K562 (cell line): Measurements from ENCODE around the gene KATNAL2. TPM values are rescaled to one million over a fixed set of nuclear protein-coding genes. Genes with fewer than 3 reads are reported as not detected.
A peak's percentile ranks its signal among the peaks of the same experiment; 100 is the strongest.

Source experiments
- CTBP1 ChIP-seq: fragments of 450-650 bp; IDR thresholded peaks from 2 replicates; pipeline ENCODE4 v1.6.1; 2016; ENCODE audit warnings: borderline replicate concordance
- FOXK2 ChIP-seq, 2 experiments: fragments of 450-650 bp; IDR thresholded peaks in 1 of 2; conservative IDR thresholded peaks in 1 of 2; 2 replicates each; pipeline ENCODE4 v1.6.1; 2016; ENCODE audit warnings: low read depth in 2 of 2, mild to moderate bottlenecking in 1 of 2
- IRF2 ChIP-seq: sonication (generic); formaldehyde crosslinking; IDR thresholded peaks from 2 replicates; pipeline ENCODE4 v1.8.1; 2022; ENCODE audit warnings: mild to moderate bottlenecking, missing genetic modification reagents
- MCM7 ChIP-seq, 2 experiments: fragments of 450-650 bp; IDR thresholded peaks; 2 replicates each; pipeline ENCODE4 v1.6.1; 2016 to 2018
- MTF1 ChIP-seq: fragments of 250-450 bp; sonication (Bioruptor Pico); IDR thresholded peaks from 2 replicates; pipeline ENCODE4 v1.9.0; 2021; ENCODE audit warnings: moderate library complexity, mild to moderate bottlenecking, inconsistent platforms, borderline replicate concordance
- POLR2AphosphoS2 ChIP-seq: IDR thresholded peaks from 2 replicates; pipeline ENCODE4 v1.6.1; 2012; ENCODE audit warnings: low read length, improper control_type of control experiment
- POLR2G ChIP-seq: fragments of 200-400 bp; formaldehyde crosslinking; IDR thresholded peaks from 2 replicates; pipeline ENCODE4 v1.6.1; 2017; ENCODE audit warnings: low read depth, mild to moderate bottlenecking, antibody characterized with exemption, low read length, moderate library complexity
- SRF ChIP-seq, 2 experiments: fragments of 250-450, 450-650 bp in 1 of 2; sonication (Bioruptor Pico) in 1 of 2; sonication (generic) in 1 of 2; formaldehyde crosslinking; IDR thresholded peaks; 2 replicates each; pipeline versions ENCODE4 v1.5.0 to v1.5.1; 2020 to 2022; ENCODE audit warnings: mild to moderate bottlenecking in 1 of 2, missing genetic modification reagents in 1 of 2
- SRSF1 ChIP-seq: fragments of 200-400 bp; formaldehyde crosslinking; IDR thresholded peaks from 2 replicates; pipeline ENCODE4 v1.6.1; 2017; ENCODE audit warnings: mild to moderate bottlenecking, low read depth, low read length, moderate library complexity
- ZNF12 ChIP-seq: sonication (generic); formaldehyde crosslinking; IDR thresholded peaks from 2 replicates; pipeline ENCODE4 v1.4.0; 2020; ENCODE audit warnings: mild to moderate bottlenecking, missing genetic modification reagents
- ZNF174 ChIP-seq: fragments of 250-450 bp; sonication (Bioruptor Pico); IDR thresholded peaks from 2 replicates; pipeline ENCODE4 v1.4.0; 2020; ENCODE audit warnings: mild to moderate bottlenecking
- ZNF232 ChIP-seq: sonication (generic); formaldehyde crosslinking; IDR thresholded peaks from 2 replicates; pipeline ENCODE4 v1.8.0; 2022; ENCODE audit warnings: mild to moderate bottlenecking, missing genetic modification reagents
- ZNF263 ChIP-seq: sonication (generic); formaldehyde crosslinking; IDR thresholded peaks from 2 replicates; pipeline ENCODE4 v1.8.0; 2022; ENCODE audit warnings: mild to moderate bottlenecking, missing genetic modification reagents, borderline replicate concordance
- ZNF431 ChIP-seq: sonication (generic); formaldehyde crosslinking; IDR thresholded peaks from 2 replicates; pipeline ENCODE4 v1.8.0; 2022; ENCODE audit warnings: mild to moderate bottlenecking, missing genetic modification reagents
- ZNF584 ChIP-seq: fragments of 200-800 bp; sonication (Bioruptor generic); IDR thresholded peaks from 2 replicates; pipeline ENCODE4 v1.6.1; 2016; ENCODE audit warnings: low read depth, mild to moderate bottlenecking, missing genetic modification characterization, missing compliant biosample characterization
- ZNF79 ChIP-seq: fragments of 250-450 bp; sonication (Bioruptor Pico); IDR thresholded peaks from 2 replicates; pipeline ENCODE4 v1.4.0; 2020; ENCODE audit warnings: low read depth, mild to moderate bottlenecking, moderate library complexity
- polyA plus RNA-seq, 8 experiments: library from polyadenylated mRNA; depleted of rRNA in 4 of 8; stranded (reverse) in 5 of 8; unstranded in 3 of 8; fragments of >200 nt; fragmentation: Nextera tagmentation in 2 of 8; fragmentation: Illumina TruSeq in 1 of 8; extraction: Ambion mirVana in 2 of 8; extraction: Trizol in 1 of 8; gene quantifications; 2 replicates each; pipeline versions ENCODE4 v1.2.1 to v1.2.3, GENCODE V29; 2011 to 2014; ENCODE audit warnings: inconsistent platforms in 1 of 8, missing spikeins in 1 of 8
- total RNA-seq, 7 experiments: library from RNA; depleted of rRNA in 6 of 7; stranded (reverse); fragments of >200 nt in 6 of 7; fragmentation: Illumina TruSeq in 2 of 7; extraction: Trizol in 2 of 7; gene quantifications; 2 replicates each; pipeline versions ENCODE4 v1.2.1 to v1.2.3, GENCODE V29; 2011 to 2021; ENCODE audit warnings: low replicate concordance in 1 of 7
- TF ChIP-seq, protein P1 (sequence below): fragments of 450-650 bp; formaldehyde crosslinking; IDR thresholded peaks from 2 replicates; pipeline ENCODE4 v1.4.0; 2022; ENCODE audit warnings: mild to moderate bottlenecking, moderate library complexity
- TF ChIP-seq, protein P2 (sequence below), 2 experiments: fragments of 150-350 bp in 1 of 2; IDR thresholded peaks; 2 replicates each; pipeline ENCODE4 v1.6.1; 2012 to 2016; ENCODE audit warnings: low read depth in 2 of 2, low read length in 2 of 2, mild to moderate bottlenecking in 1 of 2, moderate library complexity in 1 of 2
- TF ChIP-seq, protein P3 (sequence below), 3 experiments: fragments of 200-800 bp in 1 of 3; sonication (Bioruptor generic) in 1 of 3; sonication (generic) in 1 of 3; formaldehyde crosslinking in 1 of 3; IDR thresholded peaks; 2 replicates each; pipeline versions ENCODE4 v1.6.1 to v1.8.0; 2016 to 2022; ENCODE audit warnings: mild to moderate bottlenecking in 2 of 3, missing compliant biosample characterization in 2 of 3, missing genetic modification characterization in 2 of 3, missing genetic modification reagents in 1 of 3

KATNAL2 gene
- total and polyA plus RNA-seq, 9 of the 15 experiments (the other 6 are each of a cell fraction or from before 2014, with no cell fraction given), result 0.08 to 1.2 (median 0.48) TPM

DNA sequence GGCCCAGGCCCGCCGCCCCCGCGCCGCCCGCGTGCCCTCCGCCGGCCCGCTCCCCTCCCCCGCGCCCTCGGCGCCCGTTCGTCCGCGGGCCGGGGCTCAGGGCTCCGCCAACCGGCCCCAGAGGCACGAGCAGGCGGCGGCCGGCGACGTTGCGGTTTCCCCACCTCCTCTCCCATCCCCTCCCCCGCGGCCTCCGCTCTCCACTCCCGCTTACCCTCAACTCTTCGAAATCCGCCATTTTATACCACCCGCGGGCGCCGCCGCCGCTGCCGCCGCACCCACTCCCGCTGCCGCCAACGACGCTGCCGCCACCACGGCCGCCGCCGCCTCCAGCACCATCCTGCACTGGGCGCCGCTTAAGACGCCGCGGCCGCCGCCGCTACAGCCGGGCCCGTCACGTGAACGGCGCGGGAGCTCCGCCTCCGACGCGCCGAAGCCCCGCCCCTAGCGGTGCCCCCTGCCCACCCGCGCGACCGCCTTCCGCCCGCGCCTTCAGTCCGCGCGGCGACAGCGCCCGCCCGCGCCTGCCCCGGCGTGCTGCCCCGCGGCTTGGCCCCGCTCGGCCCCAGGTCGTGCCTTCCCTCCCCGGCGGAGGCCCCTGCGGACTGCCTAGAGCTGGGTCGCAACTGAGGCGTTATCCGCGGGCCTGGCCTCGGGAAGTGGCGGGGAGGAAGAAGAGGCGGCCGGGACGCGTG is at the start of gene KATNAL2, which contains the start of gene PIAS2 (continued):
- TF ChIP-seq ZNF174 (CRISPR knock-in tag), result no peak
- TF ChIP-seq ZNF584, result no peak
- no peak for TF ChIP-seq SRSF1
- TF ChIP-seq POLR2G, result peak; percentile 96
- TF ChIP-seq CTBP1, result peak; percentile 55
- no peak for TF ChIP-seq MTF1
- TF ChIP-seq, protein P1, sequence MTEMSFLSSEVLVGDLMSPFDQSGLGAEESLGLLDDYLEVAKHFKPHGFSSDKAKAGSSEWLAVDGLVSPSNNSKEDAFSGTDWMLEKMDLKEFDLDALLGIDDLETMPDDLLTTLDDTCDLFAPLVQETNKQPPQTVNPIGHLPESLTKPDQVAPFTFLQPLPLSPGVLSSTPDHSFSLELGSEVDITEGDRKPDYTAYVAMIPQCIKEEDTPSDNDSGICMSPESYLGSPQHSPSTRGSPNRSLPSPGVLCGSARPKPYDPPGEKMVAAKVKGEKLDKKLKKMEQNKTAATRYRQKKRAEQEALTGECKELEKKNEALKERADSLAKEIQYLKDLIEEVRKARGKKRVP (CRISPR knock-in tag), result no peak
- TF ChIP-seq ZNF431 (CRISPR knock-in tag), result no peak
- TF ChIP-seq IRF2 (CRISPR knock-in tag), result no peak
- TF ChIP-seq POLR2AphosphoS2, result no peak
- TF ChIP-seq SRF (CRISPR knock-in tag; IDR thresholded peaks at IDR 0.05), result no peak
- no peak for TF ChIP-seq FOXK2 (conservative IDR thresholded peaks at IDR 0.05 in 1 of 2, IDR thresholded peaks at IDR 0.05 in 1 of 2; ENCODE audit: low read depth in 2 of 2)
- TF ChIP-seq, protein P2, sequence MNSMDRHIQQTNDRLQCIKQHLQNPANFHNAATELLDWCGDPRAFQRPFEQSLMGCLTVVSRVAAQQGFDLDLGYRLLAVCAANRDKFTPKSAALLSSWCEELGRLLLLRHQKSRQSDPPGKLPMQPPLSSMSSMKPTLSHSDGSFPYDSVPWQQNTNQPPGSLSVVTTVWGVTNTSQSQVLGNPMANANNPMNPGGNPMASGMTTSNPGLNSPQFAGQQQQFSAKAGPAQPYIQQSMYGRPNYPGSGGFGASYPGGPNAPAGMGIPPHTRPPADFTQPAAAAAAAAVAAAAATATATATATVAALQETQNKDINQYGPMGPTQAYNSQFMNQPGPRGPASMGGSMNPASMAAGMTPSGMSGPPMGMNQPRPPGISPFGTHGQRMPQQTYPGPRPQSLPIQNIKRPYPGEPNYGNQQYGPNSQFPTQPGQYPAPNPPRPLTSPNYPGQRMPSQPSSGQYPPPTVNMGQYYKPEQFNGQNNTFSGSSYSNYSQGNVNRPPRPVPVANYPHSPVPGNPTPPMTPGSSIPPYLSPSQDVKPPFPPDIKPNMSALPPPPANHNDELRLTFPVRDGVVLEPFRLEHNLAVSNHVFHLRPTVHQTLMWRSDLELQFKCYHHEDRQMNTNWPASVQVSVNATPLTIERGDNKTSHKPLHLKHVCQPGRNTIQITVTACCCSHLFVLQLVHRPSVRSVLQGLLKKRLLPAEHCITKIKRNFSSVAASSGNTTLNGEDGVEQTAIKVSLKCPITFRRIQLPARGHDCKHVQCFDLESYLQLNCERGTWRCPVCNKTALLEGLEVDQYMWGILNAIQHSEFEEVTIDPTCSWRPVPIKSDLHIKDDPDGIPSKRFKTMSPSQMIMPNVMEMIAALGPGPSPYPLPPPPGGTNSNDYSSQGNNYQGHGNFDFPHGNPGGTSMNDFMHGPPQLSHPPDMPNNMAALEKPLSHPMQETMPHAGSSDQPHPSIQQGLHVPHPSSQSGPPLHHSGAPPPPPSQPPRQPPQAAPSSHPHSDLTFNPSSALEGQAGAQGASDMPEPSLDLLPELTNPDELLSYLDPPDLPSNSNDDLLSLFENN (IDR thresholded peaks at IDR 0.05; ENCODE audit: low read depth in 2 of 2, low read length in 2 of 2), result no peak
- TF ChIP-seq ZNF263 (CRISPR knock-in tag), result 0 out of 2 replicates have a peak, but pooled peaks have one; percentile 21
- TF ChIP-seq, protein P3, sequence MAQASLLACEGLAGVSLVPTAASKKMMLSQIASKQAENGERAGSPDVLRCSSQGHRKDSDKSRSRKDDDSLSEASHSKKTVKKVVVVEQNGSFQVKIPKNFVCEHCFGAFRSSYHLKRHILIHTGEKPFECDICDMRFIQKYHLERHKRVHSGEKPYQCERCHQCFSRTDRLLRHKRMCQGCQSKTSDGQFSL (CRISPR knock-in tag; IDR thresholded peaks at IDR 0.05), result no peak
- TF ChIP-seq, protein P3 (tag; IDR thresholded peaks at IDR 0.05), result no peak
- TF ChIP-seq ZNF79, result no peak
- no peak for TF ChIP-seq ZNF12 (CRISPR knock-in tag)
- no peak for TF ChIP-seq MCM7 (IDR thresholded peaks at IDR 0.05)
- no peak for TF ChIP-seq ZNF232 (CRISPR knock-in tag)
